GM19043 (cell line): ENCODE data around the gene USP7.
"Not testable (repeated sequence)": the region's sequence is repeated elsewhere in the genome, so short reads cannot be mapped to it uniquely, and the experiment has no call there.

ENCODE experiments used
- ATAC-seq: cut with Tn5 transposase; IDR thresholded peaks from one replicate; pipeline ENCODE4 v1.9.1; 2021; ENCODE audit warnings: low read depth; ENCODE audit not compliant: unreplicated experiment

The USP7 gene

DNA sequence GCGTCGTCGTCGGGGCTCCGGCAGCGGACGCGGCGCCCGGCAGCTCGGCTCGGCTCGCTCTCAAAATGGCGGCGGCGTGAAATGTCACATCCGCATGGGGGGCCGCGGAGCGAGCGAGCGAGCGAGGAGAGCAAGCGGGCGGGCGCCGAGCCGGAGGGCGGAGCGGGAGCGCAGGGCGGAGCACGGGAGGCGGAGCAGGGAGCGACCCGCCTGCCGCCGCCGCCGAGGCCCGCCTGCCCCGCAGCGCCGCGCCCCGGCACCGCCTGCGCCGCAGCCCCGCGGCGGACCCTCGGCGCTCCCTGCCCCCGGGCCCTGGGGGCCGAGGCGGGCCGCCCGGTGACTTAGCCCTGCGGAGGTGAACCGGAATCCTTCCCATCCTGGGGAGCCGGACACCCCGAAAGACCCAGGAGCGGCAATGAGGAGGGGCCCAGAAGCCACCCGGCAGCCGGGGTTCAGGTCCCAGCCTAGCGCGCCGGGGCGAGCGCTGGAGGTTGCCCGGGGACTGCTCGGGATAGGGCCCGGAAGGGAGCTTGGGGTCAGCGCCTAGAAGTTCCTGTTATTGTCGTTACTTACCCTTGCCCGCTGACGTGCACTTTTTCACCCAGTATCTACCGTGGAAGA is at the start of gene USP7:
USP7 (minus strand) TSS at position 86 of the 621 bp plus-strand sequence. CDS start 621 bp downstream, outside the sequence.
- ATAC-seq = peak; percentile 73

DNA sequence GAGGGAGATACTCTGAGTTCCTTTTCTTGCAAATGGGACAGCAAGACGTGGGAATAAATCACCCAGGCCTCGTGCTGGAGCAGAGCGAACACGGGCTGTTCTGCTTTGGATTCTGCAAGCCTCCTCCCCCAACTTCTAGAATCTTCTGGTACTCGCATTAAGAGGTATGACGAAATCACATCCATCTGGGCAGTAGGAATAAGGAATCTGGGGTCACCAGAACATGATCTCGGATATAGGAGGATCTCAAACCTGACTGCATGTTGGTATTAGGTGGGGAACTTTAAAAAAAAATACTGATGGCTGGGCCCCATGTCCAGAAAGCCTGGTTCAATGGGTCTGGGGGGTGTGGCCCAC is 49.8 kb upstream of the USP7 start:
- no peak for ATAC-seq

DNA sequence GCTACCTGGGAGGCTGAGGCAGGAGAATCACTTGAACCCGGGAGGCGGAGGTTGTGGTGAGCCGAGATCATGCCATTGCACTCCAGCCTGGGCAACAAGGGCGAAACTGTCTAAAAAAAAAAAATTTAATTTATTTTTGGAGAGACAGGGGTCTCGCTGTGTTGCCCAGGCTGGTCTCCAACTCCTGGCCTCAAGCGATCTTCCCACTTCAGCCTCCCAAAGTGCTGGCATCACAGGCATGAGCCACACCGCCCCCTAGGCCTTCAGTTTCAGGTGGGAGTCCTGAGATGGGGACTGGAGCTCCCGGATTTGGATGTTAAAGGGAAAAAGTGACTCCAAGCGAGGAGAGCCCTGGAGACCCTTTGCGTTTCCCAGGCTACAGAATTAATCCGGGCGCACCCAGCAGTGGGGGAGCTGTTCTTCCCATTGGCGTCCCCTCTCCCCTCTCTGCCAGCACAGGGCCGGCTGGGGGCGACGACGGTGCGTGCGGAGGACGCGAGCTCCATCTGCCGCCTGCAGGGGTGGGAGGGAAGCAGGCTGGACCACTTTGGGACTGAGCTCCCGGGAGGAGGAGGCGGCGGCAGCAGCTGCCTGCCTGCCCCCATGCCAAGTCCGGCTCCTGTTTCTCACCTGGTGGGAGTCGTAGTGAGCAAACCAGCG is 49.3 kb upstream of the USP7 start:
- no peak for ATAC-seq

DNA sequence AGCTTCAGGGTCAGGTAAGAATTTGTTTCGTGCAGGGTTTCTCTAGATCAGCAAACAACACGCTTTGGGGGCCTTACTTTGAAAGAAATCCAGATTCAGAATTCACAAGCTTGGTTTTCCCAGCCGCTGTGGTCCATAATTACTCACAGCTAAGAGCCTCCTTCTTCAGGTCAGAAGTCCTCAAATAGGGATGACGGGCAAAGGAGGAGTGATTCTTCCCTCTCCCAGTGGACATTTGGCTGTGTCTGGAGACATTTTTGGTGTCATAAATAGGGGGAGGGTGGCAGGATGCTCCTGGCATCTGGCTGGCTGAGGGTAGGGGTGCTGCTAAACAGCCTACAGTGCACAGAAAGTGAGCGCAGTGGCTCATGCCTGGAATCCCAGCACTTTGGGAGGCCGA is 48.6 kb upstream of the USP7 start:
- ATAC-seq = no peak

DNA sequence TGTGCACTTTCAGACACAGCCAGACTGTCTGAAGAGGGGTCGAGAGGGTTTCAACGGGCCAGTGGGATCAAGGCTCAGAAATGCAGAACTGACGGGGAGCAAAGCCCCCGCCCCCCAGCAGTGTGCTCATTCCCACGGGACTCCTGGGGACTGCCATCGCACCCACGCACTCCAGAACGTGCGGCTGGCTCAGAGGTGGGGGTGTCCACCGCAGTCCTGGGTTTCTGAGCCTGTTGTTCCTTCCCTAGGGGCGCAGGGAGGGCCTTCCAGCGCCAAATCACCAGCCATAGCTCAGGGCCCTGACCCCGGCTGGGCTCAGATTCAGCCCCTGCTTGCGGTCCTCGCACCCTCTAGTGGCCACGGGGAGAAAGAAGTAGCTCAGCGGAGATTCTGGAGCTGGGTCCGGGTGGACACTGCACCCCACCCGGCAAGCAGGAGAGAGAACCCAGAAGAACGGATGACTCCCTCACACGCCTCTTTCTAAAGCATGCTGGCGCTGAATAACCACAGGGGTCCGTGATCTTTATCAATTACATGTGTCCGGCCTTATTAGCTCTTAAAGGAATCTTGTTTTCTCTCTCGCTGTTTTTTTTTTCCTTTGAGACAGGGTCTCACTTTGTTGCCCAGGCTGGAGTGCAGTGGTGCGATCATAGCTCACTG is 45.0 kb upstream of the USP7 start:
- peak; percentile 75 for ATAC-seq

DNA sequence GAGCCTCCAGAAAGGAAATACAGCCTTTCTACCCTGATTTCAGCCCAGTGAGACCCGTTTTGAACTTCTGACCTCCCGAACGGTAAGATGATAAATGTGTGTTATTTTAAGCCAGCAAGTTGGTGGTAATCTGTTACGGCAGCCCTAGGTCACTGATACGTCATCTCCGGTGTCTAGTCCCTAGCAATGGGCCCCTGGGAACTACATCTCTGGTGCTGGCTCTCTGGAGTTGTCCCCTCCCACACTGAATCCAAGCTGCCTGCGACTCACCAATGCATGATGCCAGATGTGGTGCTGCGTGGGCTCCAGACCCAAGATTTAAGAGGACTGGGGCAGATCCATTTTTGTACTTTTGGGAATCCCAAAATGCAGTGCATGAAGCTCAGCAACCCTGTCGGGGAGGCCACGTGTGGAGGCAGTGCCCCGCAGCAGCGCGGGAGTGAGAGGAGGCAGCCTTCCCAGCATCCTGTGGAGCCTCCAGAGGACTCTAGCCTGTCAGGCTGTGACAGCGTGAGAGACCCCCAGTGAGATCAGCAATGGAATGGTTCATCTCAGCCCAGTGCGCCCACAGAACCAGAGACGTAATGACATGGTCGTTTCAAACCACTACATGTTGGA is 43.6 kb upstream of the USP7 start:
- no peak for ATAC-seq

DNA sequence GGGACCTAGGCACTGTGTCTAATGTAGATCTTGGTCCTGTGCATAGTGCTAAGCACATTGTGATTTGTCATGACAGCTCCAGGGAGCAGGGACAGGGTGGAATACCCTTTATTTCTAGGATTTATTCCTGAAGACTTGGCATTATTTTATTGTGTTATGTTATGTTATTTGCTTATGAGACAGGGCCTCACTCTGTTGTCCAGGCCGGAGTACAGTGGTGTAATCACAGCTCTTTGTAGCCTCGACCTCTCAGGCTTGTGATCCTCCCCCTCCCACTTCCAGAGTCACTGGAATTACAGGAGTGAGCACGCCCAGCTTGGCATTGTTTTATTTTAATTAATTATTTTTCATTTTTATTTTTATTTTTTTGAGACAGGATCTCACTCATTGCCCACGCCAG is 40.5 kb upstream of the USP7 start:
- ATAC-seq = no peak

DNA sequence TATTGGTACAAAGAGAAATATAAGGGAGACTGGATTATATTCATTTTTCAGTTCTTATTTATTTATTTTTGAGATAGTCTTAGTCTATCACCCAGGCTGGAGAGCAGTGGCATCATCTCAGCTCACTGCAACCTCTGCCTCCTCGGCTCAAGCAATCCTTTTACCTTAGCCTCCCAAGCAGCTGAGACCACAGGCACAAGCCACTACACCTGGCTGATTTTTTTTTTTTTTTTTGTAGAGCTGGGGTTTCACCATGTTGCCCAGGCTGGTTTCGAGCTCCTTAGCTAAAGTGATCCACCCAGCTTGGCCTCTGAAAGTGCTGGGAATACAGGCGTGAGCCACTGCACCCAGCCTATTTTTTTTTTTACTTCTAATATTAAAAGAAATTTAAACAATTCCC is 40.1 kb upstream of the USP7 start:
- ATAC-seq = no peak

DNA sequence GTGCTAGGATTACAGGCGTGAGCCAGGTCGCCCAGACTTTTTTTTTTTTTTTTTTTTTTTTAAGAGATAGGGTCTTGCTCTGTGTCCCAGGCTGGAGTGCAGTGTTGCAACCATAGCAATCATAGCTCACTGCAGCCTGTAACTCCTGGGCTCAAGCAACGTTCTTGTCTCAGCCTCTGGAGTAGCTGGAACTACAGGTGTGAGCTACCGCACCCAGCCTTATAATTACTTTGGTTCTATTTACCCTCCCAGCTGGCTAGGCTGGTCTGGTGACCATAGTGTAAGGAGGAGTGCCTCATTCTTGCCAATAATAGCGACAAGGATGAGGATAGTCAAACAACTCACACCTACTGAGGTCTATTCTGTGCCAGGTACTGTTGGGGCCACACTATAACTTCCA is 39.6 kb upstream of the USP7 start:
- ATAC-seq = no peak

DNA sequence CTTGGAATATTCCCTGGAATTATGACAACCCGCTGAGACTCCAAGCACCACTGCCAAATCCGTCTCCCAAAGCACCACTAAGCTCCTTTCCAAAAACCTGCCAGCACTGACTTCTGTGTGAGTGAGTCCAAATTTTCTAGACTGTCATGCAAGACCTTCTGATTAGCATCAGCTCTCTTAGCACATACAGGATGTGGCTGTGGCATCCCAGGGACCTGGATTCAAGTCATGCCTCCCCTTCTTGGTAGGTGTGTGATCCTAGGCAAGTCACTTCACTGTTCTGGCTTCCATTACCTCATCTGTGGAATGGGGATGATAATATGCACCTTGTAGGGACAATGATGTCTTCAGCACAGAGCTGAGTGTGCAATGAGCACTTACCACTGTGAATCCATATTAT is 38.3 kb upstream of the USP7 start:
- no peak for ATAC-seq

DNA sequence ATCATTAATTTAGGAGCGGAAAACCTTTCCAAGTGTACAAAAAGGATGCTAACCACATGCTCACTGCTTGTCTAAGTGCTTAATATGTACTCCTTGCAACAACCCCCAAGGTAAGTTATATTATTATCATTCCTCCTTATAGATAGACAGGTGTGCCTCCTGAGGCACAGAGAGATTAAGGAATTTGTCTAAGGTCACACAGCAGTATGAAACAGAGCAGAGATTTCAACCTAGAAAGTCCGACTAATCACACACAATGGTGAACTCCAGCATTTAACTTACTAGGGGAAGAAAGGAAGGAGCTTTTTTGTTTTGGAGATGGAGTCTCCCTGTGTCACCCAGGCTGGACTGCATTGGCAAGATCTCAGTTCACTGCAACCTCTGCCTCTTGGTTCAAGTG is 37.0 kb upstream of the USP7 start:
- no peak for ATAC-seq

DNA sequence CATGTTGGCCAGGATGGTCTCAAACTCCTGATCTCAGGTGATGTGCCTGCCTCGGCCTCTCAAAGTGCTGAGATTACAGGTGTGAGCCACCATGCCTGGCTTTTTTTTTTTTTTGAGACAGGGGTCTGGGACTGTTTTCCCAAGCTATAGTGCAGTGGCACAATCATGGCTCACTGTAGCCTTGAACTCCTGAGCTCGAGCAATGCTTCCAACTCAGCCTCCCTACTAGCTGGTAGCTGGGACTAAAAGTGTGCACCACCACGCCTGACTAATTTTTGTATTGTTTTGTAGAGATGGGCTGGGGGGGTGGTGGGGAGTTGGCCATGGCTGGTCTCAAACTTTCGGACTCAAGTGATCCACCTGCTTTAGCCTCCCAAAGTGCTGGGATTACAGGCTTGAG is 36.1 kb upstream of the USP7 start:
- ATAC-seq = no peak

DNA sequence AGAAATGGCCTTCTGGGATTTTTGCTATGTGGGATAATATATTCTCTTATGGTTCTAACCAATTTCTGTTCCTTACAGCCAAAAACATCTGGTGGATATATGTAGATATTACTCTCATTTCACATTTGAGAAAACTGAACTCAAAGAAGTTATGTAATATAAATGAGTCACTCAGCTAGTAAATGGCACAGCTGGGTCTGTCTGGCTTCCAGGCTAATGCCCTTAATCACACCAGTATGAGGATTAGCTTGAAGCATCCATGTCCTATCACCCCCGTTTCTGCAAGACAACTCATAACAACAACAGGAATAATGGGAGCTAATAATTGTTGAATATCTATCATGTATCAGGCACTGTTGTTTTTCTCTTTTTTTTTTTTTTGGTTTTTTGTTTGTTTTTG is 34.4 kb upstream of the USP7 start:
- no peak for ATAC-seq

DNA sequence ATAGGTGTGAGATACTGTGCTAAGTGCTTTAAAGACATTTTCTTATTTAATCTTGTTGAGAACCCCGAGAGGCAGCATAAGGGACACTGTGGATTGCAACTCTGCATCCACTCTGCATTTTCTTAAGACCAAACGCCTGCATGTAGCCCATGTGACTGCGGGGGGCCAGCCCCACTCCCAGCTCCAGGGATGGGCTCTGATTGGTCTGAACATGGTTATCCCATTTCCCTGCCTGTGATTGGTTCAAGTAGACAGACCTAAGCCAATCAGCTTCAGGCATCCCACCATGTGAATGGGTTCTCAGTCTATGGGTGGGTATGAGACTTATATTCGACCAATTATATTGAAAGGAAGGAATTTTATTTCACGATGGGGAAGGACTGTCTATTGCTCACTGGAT is 33.2 kb upstream of the USP7 start:
- ATAC-seq = no peak

DNA sequence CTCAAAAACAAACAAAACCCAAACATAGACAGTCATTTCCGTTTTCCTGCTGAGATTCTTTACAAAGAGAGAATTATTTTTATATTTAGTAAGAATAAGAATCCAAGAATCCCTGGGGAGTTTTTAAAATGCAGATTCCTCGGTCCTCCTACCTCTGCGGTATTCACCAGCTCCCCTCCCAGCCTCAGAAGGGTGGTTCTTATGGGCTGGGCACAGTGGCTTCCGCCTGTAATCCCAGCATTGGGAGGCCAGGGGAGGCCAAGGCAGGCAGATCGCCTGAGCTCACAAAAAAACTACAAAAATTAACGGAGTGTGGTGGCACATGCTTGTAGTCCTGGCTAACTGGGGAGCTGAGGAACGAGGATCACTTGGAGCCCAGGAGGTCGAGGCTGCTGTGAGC is 26.7 kb upstream of the USP7 start:
- ATAC-seq = no peak

DNA sequence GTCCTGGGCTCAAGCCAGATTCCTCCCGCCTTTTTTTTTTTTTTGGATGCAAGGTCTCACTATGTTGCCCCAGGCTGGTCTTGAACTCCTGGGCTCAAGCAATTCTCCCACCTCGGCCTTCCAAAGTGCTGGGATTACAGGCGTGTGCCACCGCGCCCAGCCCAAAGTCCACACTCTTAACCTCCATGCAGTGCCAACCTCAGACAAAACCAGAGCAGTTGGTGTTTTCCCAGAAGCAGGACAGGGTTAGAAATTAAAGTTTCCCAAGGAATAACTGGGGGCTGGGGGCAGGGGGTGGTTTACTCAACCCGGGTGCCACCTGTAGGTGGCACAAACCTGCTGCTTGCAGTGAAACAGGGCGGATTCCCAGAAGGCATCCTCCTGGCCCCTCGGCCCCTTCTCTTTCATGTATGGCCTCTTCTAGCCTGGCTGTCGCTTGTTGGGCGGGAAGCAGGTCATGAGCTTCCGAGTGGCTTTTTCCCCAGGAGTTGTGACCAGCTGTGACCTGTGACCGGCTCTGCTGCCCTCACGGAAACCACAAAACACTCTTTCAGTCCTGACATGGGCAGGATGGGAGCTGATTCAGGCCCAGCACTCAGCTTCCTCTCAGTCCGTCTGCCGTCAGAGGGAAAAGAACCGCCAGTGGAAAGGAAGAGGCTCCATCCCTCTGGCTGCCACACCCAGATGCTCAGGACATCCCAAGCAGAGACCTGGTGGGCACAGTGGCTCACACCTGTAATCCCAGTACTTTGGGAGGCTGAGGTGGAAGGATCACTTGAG is 25.6 kb upstream of the USP7 start:
- no peak for ATAC-seq

DNA sequence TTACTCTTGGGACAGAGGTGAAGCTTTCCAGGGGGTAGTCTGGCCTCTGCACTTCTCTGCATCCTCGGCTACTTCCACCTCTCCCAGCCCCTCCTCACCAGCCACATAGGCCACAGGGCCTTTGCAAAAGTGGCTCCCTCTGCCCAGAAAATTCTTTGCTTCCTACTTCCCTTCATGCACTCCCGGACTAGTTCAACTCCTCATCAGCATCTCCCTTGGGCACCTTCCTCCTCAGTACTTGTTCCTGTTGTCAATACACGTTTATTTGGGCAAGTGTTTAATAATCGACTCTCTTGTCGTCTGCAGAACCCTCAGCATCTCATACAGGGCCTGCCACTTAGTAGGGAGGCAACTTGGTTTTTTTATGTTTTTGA is 23.1 kb upstream of the USP7 start:
- ATAC-seq = no peak

DNA sequence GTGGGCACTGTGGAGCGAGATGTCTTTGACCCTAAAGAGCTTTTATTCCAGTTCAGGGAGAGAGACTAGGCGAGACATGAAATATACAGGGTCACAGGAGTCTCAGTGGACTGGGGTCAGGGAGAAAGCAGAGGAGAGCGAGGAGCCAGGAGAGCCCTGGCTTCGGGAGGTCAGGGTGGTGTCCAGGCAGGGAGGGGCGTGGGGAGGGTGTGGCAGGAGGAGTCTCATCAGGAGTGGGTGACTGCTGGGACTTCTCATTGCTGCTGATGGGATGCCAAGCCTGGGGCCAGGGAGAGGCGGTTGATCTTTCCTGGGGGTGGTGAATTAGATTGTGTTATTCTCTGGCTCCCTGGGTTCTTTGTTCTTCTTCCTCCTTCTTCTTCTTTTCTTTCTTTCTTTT is 22.4 kb upstream of the USP7 start:
- no peak for ATAC-seq

DNA sequence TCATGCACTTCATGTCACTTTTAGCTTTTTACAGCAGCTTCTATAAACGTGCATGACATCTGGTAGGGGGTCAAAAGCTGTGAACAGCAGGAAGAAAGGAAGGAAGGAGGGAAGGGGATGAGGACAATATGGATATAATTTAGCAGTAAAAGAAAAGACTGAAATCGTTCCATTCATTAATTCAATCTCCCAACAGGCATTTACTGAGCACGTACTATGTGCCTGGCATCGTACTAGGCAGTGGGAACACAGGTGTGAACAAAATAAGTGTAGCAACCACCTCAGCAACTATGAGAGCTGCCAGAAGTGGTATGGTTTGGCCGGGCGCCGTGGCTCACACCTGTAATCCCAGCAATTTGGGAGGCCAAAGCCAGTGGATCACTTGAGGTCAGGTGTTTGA is 19.1 kb upstream of the USP7 start:
- no peak for ATAC-seq

DNA sequence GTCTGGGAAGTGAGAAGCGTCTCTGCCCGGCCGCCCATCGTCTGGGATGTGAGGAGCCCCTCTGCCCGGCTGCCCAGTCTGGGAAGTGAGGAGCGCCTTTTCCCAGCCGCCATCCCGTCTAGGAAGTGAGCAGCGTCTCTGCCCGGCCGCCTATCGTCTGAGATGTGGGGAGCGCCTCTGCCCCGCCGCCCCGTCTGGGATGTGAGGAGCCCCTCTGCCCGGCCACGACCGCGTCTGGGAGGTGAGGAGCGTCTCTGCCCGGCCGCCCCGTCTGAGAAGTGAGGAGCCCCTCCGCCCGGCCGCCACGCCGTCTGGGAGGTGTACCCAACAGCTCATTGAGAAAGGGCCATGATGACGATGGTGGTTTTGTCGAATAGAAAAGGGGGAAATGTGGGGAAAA is 18.2 kb upstream of the USP7 start:
- not testable (repeated sequence) for ATAC-seq

DNA sequence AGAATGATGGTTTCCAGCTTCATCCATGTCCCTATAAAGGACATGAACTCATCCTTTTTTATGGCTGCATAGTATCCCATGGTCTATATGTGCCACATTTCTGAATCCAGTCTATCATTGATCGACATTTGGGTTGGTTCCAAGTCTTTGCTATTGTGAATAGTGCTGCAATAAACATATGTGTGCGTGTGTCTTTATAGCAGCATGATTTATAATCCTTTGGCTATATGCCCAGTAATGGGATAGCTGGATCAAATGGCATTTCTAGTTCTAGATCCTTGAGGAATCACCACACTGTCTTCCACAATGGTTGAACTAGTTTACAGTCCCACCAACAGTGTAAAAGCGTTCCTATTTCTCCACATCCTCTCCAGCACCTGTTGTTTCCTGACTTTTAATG is 12.5 kb upstream of the USP7 start:
- not testable (repeated sequence) for ATAC-seq
